Sigmoid colon (tissue), 7 donors: ENCODE data around the gene LRFN2. TPM values are rescaled to one million over a fixed set of nuclear protein-coding genes. Genes with fewer than 3 reads are reported as not detected.

Experiments
- DNase-seq: peaks from one replicate; pipeline ENCODE4 v3.0.0-alpha.2; 2019
- H3K27ac ChIP-seq, 4 donors: fragments of 200-600 bp; sonication (generic); one replicate each; pipeline ENCODE4 v1.5.1; 2016 to 2019; ENCODE audit warnings: mild to moderate bottlenecking in 1 of 4
- H3K27me3 ChIP-seq, 3 donors: fragments of 200-600 bp; sonication (generic); one replicate each; pipeline ENCODE4 v1.5.1; 2019; ENCODE audit warnings: mild to moderate bottlenecking in 1 of 3
- H3K36me3 ChIP-seq, 4 donors: fragments of 200-600 bp; sonication (generic); one replicate each; pipeline ENCODE4 v1.5.1; 2016 to 2019
- H3K4me1 ChIP-seq, 4 donors: fragments of 200-600 bp; sonication (generic); one replicate each; pipeline ENCODE4 v1.5.1; 2017 to 2019
- H3K4me3 ChIP-seq, 4 donors: fragments of 200-600 bp; sonication (generic); one replicate each; pipeline ENCODE4 v1.5.1; 2017 to 2019; ENCODE audit warnings: mild to moderate bottlenecking in 2 of 4, moderate library complexity in 1 of 4
- H3K9me3 ChIP-seq, 4 donors: fragments of 200-600 bp in 3 of 4; sonication (generic) in 3 of 4; one replicate each; pipeline versions ENCODE4 v1.5.1 to v1.6.1; 2013 to 2019
- EP300 ChIP-seq, 4 donors: sonication (generic); formaldehyde crosslinking; IDR thresholded peaks; one replicate each; pipeline ENCODE4 v1.6.1; 2017; ENCODE audit warnings: antibody characterized with exemption in 4 of 4
- POLR2A ChIP-seq, 2 donors: fragments of 450-650 bp; IDR thresholded peaks; one replicate each; pipeline ENCODE4 v1.6.1; 2016; ENCODE audit warnings: antibody characterized with exemption in 2 of 2, mild to moderate bottlenecking in 2 of 2, moderate library complexity in 2 of 2
- POLR2AphosphoS5 ChIP-seq, 4 donors: sonication (generic); formaldehyde crosslinking; IDR thresholded peaks; one replicate each; pipeline ENCODE4 v1.6.1; 2017; ENCODE audit warnings: antibody characterized with exemption in 4 of 4
- WGBS, 2 donors: extraction: QIAGEN DNeasy Blood & Tissue Kit; methylation state at CpG; one replicate each; pipeline ENCODE4 v1.1.7; 2013; 5-methylcytosine and 5-hydroxymethylcytosine counted together
- intact Hi-C: fragments of 100-400 bp; cut with DNase I; formaldehyde crosslinking; loops from one replicate; pipeline ENCODE4 v1.15.1; 2023
- polyA plus RNA-seq, 3 donors: library from polyadenylated mRNA; stranded (reverse); fragments of 200-250 nt; gene quantifications; one replicate each; pipeline ENCODE4 v1.2.3, GENCODE V29; 2013
- total RNA-seq, 4 donors: library from RNA; depleted of rRNA; stranded (reverse); fragments of >200 nt; gene quantifications; one replicate each; pipeline ENCODE4 v1.1.0, GENCODE V29; 2016
- TF ChIP-seq, protein P1 (sequence below), 4 experiments: fragments of 450-650 bp in 3 of 4; fragments of 200-600 bp in 1 of 4; IDR thresholded peaks; one replicate each; pipeline ENCODE4 v1.5.1; 2016 to 2019; ENCODE audit warnings: antibody characterized with exemption in 4 of 4, mild to moderate bottlenecking in 3 of 4, moderate library complexity in 2 of 4
- donor health status: healthy with polysubstance abuse.
- donor health status: Bipolar disorder and iron deficiency.
- donor health status: healthy.

LRFN2 gene
- total and polyA plus RNA-seq, 7 donors: 0.10 to 0.60 (median 0.49) TPM; not detected in 4

DNA sequence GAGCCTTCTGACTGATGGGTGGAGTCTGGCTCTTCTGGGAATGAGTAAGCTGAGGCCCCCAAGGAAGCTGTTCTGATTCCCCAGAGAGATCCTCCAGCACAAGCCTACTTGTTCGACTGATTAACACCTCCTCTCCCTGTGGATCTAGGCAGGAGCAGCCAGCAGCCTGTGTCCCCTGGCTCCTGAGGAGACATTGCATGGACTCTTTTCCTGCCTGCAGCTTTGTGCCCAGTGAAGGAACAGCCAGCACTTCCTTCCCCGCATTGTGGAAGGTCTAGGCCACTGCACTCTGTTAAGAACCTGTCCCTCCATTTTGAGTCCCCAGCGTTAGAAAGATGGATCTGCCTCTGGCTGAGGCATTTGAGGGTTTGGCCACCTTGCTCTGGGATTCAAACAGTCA is 29.1 kb downstream of the LRFN2 start:
- Histone ChIP-seq H3K27me3 (no peaks in the 10 kb centered on the region), H3K4me1 (no peaks in the 10 kb centered on the region), H3K4me3 (no peak overlapping the region), H3K36me3 (no peaks in the 10 kb centered on the region), H3K9me3 (no peaks in the 10 kb centered on the region), H3K27ac (no peak overlapping the region)
- WGBS, 2 donors: 76 to 77% methylated on average over 3 of the region's 3 CpGs
- no peak for DNase-seq
- intact Hi-C loops: no loop called here
- no peak for TF ChIP-seq POLR2A (IDR thresholded peaks at IDR 0.05)
- no peak for TF ChIP-seq EP300 (IDR thresholded peaks at IDR 0.05)
- TF ChIP-seq, protein P1, sequence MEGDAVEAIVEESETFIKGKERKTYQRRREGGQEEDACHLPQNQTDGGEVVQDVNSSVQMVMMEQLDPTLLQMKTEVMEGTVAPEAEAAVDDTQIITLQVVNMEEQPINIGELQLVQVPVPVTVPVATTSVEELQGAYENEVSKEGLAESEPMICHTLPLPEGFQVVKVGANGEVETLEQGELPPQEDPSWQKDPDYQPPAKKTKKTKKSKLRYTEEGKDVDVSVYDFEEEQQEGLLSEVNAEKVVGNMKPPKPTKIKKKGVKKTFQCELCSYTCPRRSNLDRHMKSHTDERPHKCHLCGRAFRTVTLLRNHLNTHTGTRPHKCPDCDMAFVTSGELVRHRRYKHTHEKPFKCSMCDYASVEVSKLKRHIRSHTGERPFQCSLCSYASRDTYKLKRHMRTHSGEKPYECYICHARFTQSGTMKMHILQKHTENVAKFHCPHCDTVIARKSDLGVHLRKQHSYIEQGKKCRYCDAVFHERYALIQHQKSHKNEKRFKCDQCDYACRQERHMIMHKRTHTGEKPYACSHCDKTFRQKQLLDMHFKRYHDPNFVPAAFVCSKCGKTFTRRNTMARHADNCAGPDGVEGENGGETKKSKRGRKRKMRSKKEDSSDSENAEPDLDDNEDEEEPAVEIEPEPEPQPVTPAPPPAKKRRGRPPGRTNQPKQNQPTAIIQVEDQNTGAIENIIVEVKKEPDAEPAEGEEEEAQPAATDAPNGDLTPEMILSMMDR (IDR thresholded peaks at IDR 0.05): no peak
- no peak for TF ChIP-seq POLR2AphosphoS5 (IDR thresholded peaks at IDR 0.05)

GRCh38 chr6:40556881-40557280 is 30.3 kb downstream of the LRFN2 start:
- WGBS, 2 donors: 91% methylated on average over 7 of the region's 7 CpGs
- no peaks in the 10 kb centered on the region for H3K27me3 ChIP-seq
- no peaks in the 10 kb centered on the region for H3K9me3 ChIP-seq
- TF ChIP-seq, protein P1 (IDR thresholded peaks at IDR 0.05): no peak
- TF ChIP-seq POLR2AphosphoS5 (IDR thresholded peaks at IDR 0.05): no peak
- TF ChIP-seq POLR2A (IDR thresholded peaks at IDR 0.05): no peak
- no peak for TF ChIP-seq EP300 (IDR thresholded peaks at IDR 0.05)
- intact Hi-C loops: no loop called here
- DNase-seq: no peak
- H3K36me3 ChIP-seq: no peaks in the 10 kb centered on the region
- no peak overlapping the region for H3K4me3 ChIP-seq
- no peak overlapping the region for H3K27ac ChIP-seq
- no peaks in the 10 kb centered on the region for H3K4me1 ChIP-seq

DNA sequence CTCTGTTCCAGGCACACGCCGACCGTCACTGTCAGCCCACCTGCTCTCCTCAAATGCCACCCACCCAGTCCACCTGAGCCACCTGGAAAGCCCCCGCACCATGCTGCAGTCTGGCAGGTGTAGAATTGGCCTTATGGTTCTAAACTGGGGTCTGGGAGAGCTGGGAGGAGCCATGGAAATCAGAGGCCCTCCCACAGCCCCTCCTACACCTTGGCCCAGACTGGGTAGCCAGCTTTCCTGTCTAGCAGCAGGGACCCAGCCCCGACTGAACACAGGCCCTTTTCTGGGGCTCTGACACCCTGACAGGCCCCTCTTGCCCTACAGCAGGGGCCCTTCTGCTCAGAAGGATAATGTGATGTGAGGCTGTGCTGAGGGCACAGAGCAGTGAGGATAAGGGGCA is 31.1 kb downstream of the LRFN2 start:
- no peaks in the 10 kb centered on the region for H3K9me3 ChIP-seq
- intact Hi-C loops: no loop called here
- no peak overlapping the region for H3K27ac ChIP-seq
- no peaks in the 10 kb centered on the region for H3K36me3 ChIP-seq
- H3K4me3 ChIP-seq: no peak overlapping the region
- TF ChIP-seq POLR2AphosphoS5 (IDR thresholded peaks at IDR 0.05) (no peak), EP300 (IDR thresholded peaks at IDR 0.05) (no peak), POLR2A (IDR thresholded peaks at IDR 0.05) (no peak)
- TF ChIP-seq, protein P1 (IDR thresholded peaks at IDR 0.05): no peak
- H3K4me1 ChIP-seq: no peaks in the 10 kb centered on the region
- no peak for DNase-seq
- WGBS, 2 donors: 45 to 91% methylated on average over 5 of the region's 5 CpGs
- no peaks in the 10 kb centered on the region for H3K27me3 ChIP-seq

DNA sequence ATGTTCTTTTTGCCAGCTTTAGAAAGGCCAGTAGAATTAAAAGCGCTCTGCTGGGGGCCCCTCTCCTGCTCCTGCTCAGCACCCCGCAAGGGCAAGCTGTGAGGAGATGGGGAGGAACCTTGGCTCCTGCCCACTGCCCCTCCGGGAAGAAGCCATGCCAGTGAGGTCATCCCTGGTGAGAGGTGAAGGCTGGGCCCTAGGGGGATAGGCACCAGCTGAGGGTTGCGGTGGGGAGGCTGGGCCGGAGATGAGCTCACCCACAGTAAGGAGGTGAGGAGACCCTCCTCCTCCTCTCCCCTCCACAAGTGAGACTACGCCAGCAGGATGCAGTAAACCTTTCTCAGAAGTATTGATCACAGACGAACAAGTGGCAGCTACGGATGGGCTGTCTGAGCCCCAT is 32.1 kb downstream of the LRFN2 start:
- Histone ChIP-seq H3K36me3 (no peaks in the 10 kb centered on the region), H3K27me3 (no peaks in the 10 kb centered on the region), H3K4me1 (no peaks in the 10 kb centered on the region), H3K27ac (no peak overlapping the region), H3K9me3 (no peaks in the 10 kb centered on the region), H3K4me3 (no peak overlapping the region)
- TF ChIP-seq EP300 (IDR thresholded peaks at IDR 0.05) (no peak), POLR2AphosphoS5 (IDR thresholded peaks at IDR 0.05) (no peak)
- intact Hi-C loops: no loop called here
- DNase-seq: no peak
- WGBS, 2 donors: 77 to 86% methylated on average over 8 of the region's 8 CpGs

DNA sequence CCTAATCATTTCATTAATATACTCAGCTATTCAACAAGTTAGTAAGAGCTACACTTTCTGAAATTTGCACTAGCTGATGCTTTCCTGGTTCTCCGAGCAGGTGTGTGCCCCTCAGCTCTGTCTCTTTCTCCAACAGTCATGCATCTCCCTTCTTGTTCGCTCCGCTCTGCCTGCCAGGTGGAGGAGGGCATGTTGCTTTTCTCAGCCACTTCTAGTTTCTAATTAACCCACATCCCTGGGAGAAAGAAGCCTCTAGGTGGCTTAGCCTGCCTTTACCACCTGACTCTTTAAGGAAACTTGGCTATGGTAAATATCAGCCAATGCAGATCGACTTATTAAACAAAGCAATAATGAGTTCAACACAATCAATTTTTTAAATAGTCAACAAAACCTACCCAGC is 34.2 kb downstream of the LRFN2 start:
- Histone ChIP-seq H3K27me3 (no peaks in the 10 kb centered on the region), H3K27ac (no peak overlapping the region), H3K4me3 (no peak overlapping the region), H3K9me3 (no peaks in the 10 kb centered on the region), H3K36me3 (no peaks in the 10 kb centered on the region), H3K4me1 (no peaks in the 10 kb centered on the region)
- no peak for DNase-seq
- 53 to 78% methylated on average over 4 of the region's 4 CpGs for WGBS, 2 donors
- intact Hi-C loops: no loop called here
- no peak for TF ChIP-seq POLR2A (IDR thresholded peaks at IDR 0.05)
- TF ChIP-seq POLR2AphosphoS5 (IDR thresholded peaks at IDR 0.05): no peak
- TF ChIP-seq, protein P1 (IDR thresholded peaks at IDR 0.05): no peak
- no peak for TF ChIP-seq EP300 (IDR thresholded peaks at IDR 0.05)
